Activated naive CD8-positive, alpha-beta T cell treated with anti-CD3 and anti-CD28 coated beads, Interleukin-2, amount 50 U/mL, for 24 hours (primary cell): Measurements from ENCODE around the gene MB.
A peak's percentile ranks its signal among the peaks of the same experiment; 100 is the strongest.
"Not testable (repeated sequence)": the region's sequence is repeated elsewhere in the genome, so short reads cannot be mapped to it uniquely, and the experiment has no call there.

Experiments used
- ATAC-seq: fragments of 150-1000 bp; cut with Tn5 transposase; one replicate; pipeline ENCODE4 v1.10.0; 2021
- DNase-seq: peaks from one replicate; pipeline ENCODE4 v3.0.0; 2021
- H3K27ac Mint-ChIP-seq: one replicate; pipeline ENCODE4 v1.8.0; 2021; ENCODE audit warnings: mild to moderate bottlenecking, mixed read lengths
- H3K27me3 Mint-ChIP-seq: one replicate; pipeline ENCODE4 v1.8.0; 2021; ENCODE audit warnings: mixed read lengths
- H3K36me3 Mint-ChIP-seq: one replicate; pipeline ENCODE4 v1.8.0; 2021; ENCODE audit warnings: low read depth, mixed read lengths
- H3K4me1 Mint-ChIP-seq: one replicate; pipeline ENCODE4 v1.8.0; 2021; ENCODE audit warnings: mixed read lengths
- H3K4me3 Mint-ChIP-seq: one replicate; pipeline ENCODE4 v1.8.0; 2021; ENCODE audit warnings: mild to moderate bottlenecking, moderate library complexity, mixed read lengths
- H3K9me3 Mint-ChIP-seq: one replicate; pipeline ENCODE4 v1.8.0; 2021; ENCODE audit warnings: mixed read lengths

Gene MB

DNA sequence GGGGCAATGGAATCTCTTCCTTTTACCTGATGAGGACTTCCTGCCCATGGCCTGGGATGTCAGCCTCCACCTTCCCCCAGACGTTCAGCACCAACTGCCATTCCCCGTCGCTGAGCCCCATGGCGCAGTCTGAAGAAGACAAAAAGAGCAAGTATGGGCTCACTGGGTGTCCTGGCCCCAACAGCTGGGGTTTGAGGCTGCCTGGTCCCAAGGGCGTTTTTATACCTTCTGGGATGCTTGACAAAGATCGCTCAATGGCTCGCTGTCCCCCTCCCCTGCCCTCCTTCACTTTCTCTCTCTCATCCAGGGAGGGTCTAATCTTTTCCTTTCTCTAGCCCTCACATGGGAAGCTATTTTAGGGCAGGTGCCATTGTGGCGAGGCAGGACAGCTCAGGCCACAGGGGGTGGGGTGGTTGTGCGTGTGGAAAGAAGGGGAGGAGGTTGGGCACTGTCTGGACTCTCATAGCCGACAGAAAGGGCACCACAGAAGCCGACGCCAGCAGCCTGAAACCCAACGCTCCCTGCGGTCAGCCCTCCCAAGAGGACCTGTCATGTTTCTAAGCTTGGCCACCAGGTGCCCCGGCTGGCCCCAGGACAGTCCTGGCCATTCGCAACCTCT lies at the start of gene MB:
TSS of gene MB (minus strand) at position 193 of the 619 bp plus-strand sequence. CDS start at position 121, 72 bp downstream.
- Mint-ChIP-seq H3K4me1 (peaks cover 11% of the 10 kb centered on the region), H3K27ac (no peak within 1 kb of the TSS), H3K27me3 (no peaks in the 10 kb centered on the region), H3K9me3 (no peaks in the 10 kb centered on the region), H3K4me3 (no peak within 1 kb of the TSS), H3K36me3 (no peaks in the 10 kb centered on the region)
- DNase-seq, result no peak
- ATAC-seq, result no peak

DNA sequence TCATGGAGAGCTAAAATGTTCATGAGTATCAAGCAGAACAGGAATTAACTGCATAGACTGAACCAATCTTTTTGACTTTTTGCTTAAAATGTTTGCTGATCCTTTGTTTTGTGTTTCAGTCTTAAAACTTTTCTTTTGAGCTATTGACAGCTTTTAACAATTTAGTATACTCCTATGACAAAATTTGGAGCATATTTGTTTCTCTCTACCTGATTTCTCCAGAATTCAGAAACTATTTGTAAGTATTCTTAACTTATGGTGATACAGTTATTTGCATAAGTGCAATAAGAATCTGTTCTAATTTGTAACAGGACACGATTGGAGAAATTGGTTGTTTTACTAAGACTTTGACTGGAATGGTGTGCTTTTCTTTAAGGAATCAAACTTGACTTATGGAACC lies 49.6 kb upstream of the MB start:
- peaks cover 23% of the 10 kb centered on the region for H3K9me3 Mint-ChIP-seq
- not testable (repeated sequence) for DNase-seq, H3K4me3 Mint-ChIP-seq, H3K27ac Mint-ChIP-seq, ATAC-seq, H3K27me3 Mint-ChIP-seq
- H3K4me1 Mint-ChIP-seq, result peaks cover 21% of the 10 kb centered on the region
- H3K36me3 Mint-ChIP-seq, result peaks cover 53% of the 10 kb centered on the region

DNA sequence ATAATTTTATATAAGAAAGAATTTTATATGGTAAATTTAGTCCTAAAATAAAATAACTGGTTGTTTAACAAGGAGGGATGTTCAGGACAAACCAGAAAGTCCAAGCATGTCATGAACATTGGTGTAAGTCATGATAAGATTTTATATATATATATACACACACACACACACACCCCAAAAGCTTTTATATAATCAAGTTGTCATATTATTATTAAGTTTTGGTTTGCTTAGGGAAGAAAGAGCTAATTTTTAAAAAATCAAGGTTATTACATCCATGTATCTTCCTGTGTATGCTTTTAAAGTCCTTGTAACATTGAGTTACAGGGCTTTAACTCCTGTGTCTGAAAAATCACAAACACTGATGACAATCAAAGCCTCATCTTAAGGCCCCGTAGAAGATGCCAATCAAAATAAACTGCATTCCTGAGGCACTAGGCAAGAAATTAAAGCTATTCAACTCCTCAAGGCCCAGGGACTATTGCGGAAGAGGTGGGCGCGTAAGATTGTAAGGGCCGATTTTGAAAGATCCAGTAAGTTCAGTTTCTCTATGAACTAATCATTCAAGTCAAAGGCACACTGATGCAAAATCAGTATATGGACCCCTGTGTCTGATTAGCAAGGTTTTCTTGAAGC lies 47.9 kb upstream of the MB start:
- peaks cover 23% of the 10 kb centered on the region for H3K9me3 Mint-ChIP-seq

DNA sequence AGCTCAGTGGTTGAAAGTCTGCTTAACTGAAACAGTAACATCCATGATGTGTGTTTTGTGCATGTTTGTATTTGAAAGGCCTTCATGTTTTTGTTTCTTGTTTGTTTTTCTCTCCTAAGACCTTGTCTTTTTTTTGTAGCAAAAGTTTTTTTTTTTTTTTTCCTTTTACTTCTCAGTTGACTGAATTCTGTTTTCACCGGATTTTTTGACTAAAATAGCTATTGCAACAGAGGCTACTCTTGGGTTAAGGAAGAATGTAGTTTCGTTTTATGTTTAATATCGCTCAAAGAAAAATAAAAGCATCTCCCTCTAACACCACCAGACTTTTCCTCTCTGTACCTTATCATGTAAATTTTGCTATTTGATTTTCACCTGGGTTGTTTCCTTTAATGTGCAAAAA lies 46.2 kb upstream of the MB start:
- peaks cover 25% of the 10 kb centered on the region for H3K9me3 Mint-ChIP-seq
- no peaks in the 10 kb centered on the region for H3K27me3 Mint-ChIP-seq
- H3K4me1 Mint-ChIP-seq, result peaks cover 54% of the 10 kb centered on the region
- peak overlapping the region; percentile 46 for H3K4me3 Mint-ChIP-seq
- peaks cover 84% of the 10 kb centered on the region for H3K36me3 Mint-ChIP-seq
- H3K27ac Mint-ChIP-seq, result peak overlapping the region; percentile 41
- no peak for DNase-seq
- ATAC-seq, result no peak

More for the DNA sequence above, 47.9 kb upstream of the MB start:
- ATAC-seq (no peak), DNase-seq (no peak)
- no peaks in the 10 kb centered on the region for H3K27me3 Mint-ChIP-seq
- peaks cover 38% of the 10 kb centered on the region for H3K4me1 Mint-ChIP-seq
- peaks cover 69% of the 10 kb centered on the region for H3K36me3 Mint-ChIP-seq
- no peak overlapping the region for H3K27ac Mint-ChIP-seq
- no peak overlapping the region for H3K4me3 Mint-ChIP-seq

DNA sequence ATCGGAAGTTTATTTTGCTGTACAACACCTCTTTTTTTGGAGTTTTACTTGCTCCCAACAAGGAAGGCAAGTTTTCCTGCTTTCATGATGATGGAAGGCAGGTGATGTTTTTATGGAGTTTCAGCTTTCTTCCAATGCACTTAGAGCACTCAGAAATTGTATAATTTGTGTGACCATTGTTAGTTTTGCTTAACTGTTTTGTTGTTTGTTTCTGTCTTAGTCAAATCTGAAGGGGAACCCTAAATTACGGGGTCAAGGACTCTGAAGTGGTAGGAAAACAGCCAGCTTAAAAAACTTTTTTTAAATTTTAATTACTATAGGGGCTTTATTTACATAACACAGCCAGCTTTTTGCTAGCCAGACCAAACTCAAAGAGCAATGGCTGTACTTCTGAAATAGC lies 45.8 kb upstream of the MB start:
- H3K27me3 Mint-ChIP-seq, result no peaks in the 10 kb centered on the region
- peaks cover 85% of the 10 kb centered on the region for H3K36me3 Mint-ChIP-seq
- ATAC-seq (no peak), DNase-seq (no peak)
- H3K9me3 Mint-ChIP-seq, result peaks cover 26% of the 10 kb centered on the region
- H3K4me1 Mint-ChIP-seq, result peaks cover 59% of the 10 kb centered on the region
- H3K27ac Mint-ChIP-seq, result peak overlapping the region; percentile 84
- no peak overlapping the region for H3K4me3 Mint-ChIP-seq

DNA sequence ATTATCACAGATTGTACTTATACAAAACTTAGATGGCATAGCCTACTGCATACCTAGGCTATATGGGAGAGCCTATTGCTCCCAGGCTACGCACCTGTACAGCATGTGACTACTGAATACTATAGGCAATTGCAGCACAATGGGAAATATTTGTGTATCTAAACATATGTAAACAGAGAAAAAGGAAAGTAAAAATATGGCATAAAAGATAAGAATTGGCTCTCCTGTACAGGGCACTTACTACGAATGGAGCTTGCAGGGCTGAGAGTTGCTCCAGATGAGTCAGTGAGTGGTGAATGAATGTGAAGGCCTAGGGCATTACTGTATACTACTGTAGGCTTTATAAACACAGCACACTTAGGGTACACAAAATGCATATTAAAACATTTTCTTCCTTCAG lies 44.3 kb upstream of the MB start:
- DNase-seq, result no peak

DNA sequence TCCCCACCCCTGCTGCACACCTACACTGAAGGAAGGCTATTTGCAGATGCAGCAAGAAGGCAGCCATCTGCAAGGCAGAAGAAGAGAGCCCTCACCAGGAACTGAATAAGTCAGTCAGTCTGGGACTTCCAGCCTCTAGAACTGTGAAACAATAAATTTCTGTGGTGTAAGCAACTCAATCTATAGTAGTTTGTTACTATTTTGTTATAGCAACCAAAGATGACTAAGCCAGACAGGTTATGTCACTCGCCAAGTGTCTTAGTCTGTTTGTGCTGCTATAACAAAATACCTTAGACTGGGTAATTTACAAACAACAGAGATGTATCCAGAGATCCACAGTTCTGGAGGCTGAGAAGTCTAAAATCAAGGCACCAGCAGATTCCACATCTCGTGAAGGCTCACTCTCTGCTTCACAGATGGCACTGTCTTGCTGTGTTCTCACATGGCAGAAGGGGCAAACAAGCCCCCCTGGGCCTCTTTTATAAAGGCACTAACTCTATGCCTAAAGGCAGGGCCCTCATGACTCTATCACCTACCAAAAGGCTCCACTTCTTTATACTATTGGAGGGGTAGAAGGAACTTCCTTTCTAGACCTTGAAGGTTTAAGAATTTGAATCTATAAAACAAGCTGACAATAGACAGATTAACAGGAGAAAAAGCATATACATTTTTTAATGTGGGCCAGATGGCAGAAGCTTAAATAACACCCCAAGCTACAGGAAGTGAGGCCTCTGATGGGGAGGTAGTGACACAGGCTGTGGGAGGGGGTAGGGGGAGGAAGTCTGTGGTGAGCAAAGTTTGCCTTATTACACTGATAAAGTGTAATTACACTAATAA lies 43.4 kb upstream of the MB start:
- H3K9me3 Mint-ChIP-seq, result peaks cover 18% of the 10 kb centered on the region
- peak overlapping the region; percentile 29 for H3K4me3 Mint-ChIP-seq
- H3K27me3 Mint-ChIP-seq, result no peaks in the 10 kb centered on the region
- H3K27ac Mint-ChIP-seq, result peak overlapping the region; percentile 86
- peaks cover 91% of the 10 kb centered on the region for H3K36me3 Mint-ChIP-seq
- peaks cover 68% of the 10 kb centered on the region for H3K4me1 Mint-ChIP-seq
- no peak for DNase-seq
- peak; percentile 81 for ATAC-seq

More for the DNA sequence above, 44.3 kb upstream of the MB start:
- Mint-ChIP-seq H3K9me3 (peaks cover 18% of the 10 kb centered on the region), H3K4me3 (no peak overlapping the region), H3K36me3 (peaks cover 85% of the 10 kb centered on the region), H3K27me3 (no peaks in the 10 kb centered on the region), H3K27ac (peak overlapping the region; percentile 11), H3K4me1 (peaks cover 68% of the 10 kb centered on the region)
- peak; percentile 57 for ATAC-seq

DNA sequence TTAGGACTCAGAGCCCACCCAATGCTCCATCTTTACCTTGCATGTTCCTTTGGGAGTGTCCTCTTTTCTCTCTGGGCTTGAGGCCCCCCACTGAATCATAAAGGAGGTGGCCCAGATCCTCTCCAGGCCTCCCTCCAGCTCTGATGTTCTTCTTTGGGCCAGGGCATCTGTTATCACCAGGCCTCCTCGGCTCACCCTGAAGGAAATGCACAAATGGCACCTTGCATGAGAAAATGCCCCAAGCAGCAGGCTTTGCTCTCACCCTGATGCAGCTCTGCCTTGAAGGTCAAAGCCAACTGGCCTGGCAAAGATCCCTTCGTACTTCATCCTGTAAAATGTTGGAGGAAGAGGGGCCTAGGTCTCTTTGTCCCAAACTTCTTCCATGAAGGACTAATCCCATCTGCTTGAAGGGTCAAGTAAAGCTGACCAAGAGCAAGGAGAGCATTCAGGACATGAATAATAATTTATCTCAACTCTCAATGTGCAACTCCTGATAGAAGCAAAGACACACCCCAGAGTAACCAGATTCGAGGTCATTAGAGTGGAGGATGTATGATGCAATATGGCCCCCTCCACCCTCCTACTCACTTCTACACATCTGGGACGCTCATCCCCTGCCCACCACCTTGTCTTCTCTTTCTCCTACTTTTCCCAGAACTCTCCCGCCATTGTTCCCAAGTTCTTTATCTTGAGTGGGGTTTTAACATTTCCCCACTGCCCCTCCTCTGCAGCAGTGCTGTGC lies 40.6 kb upstream of the MB start:
- Mint-ChIP-seq H3K4me3 (no peak overlapping the region), H3K27ac (peak overlapping the region; percentile 86), H3K36me3 (peaks cover 86% of the 10 kb centered on the region), H3K4me1 (peaks cover 77% of the 10 kb centered on the region), H3K27me3 (no peaks in the 10 kb centered on the region), H3K9me3 (peaks cover 11% of the 10 kb centered on the region)
- ATAC-seq, result no peak
- no peak for DNase-seq

DNA sequence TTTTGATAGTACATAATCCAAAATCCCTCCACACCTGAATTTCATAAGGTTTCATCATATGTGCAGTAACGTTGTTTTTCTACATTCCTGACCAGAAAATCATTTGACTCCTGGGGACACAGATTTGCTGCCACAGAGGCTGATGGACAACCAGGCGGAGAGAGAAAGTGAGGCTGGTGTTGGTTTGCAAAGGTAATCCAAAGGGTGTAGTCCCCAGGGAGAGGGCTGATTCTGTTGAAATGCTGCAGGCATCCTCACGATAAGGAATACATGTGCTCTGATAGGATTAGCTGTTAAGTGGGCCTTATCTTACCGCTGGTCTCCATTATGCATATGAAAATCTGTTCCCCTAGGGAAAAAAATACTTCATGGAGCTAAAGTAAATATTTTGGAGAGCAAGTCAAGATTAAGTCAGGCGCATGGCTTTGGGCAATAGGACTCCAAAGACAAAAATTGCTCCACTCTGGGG lies 39.2 kb upstream of the MB start:
- peaks cover 71% of the 10 kb centered on the region for H3K4me1 Mint-ChIP-seq
- peaks cover 80% of the 10 kb centered on the region for H3K36me3 Mint-ChIP-seq

DNA sequence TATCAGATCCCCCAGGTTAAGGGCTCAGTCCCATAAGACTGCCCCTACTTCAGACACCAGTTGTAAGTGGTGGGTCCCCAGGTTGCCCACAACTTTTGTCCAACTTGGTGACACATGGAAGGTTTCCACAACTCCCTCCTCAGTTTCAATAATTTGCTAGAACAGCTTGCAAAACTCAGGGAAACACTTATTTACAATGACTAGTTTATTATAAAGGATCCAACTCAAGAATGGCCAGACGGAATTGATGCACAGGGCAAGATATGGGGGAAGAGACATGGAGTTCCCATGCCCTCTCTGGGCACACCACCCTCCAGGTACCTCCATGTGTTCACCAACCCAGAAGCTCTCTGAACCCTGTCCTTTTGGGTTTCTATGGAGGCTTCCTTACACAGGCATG lies 36.7 kb upstream of the MB start:
- peaks cover 70% of the 10 kb centered on the region for H3K4me1 Mint-ChIP-seq
- H3K36me3 Mint-ChIP-seq, result peaks cover 75% of the 10 kb centered on the region
- H3K9me3 Mint-ChIP-seq, result peaks cover 5% of the 10 kb centered on the region
- peak overlapping the region; percentile 33 for H3K27ac Mint-ChIP-seq
- ATAC-seq, result no peak
- no peaks in the 10 kb centered on the region for H3K27me3 Mint-ChIP-seq
- no peak overlapping the region for H3K4me3 Mint-ChIP-seq
- no peak for DNase-seq

More for the DNA sequence above, 39.2 kb upstream of the MB start:
- Mint-ChIP-seq H3K4me3 (no peak overlapping the region), H3K9me3 (peaks cover 11% of the 10 kb centered on the region), H3K27ac (peak overlapping the region; percentile 5), H3K27me3 (no peaks in the 10 kb centered on the region)
- ATAC-seq (no peak), DNase-seq (no peak)

DNA sequence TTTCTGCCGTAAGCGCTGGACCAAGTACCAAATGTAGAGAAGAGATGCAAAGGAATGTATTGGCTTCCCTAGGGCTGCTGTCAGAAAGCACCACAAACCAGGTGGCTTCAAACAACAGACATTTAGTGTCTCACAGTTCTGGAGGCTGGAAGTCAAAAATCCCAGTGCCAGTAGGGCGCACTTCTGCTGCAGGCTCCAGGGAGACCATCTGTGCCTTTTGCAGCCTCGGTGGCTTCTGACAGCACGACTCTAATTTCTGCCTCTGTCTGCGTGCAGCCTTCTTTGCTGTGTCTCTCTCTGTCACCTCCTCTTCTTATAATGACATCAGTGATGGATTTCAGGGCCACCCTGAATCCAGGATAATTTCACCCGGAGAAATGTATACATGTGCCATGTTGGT lies 34.0 kb upstream of the MB start:
- H3K27ac Mint-ChIP-seq, result peak overlapping the region; percentile 27
- ATAC-seq (no peak), DNase-seq (no peak)
- H3K4me3 Mint-ChIP-seq, result peak overlapping the region; percentile 15
- peaks cover 49% of the 10 kb centered on the region for H3K36me3 Mint-ChIP-seq
- H3K4me1 Mint-ChIP-seq, result peaks cover 62% of the 10 kb centered on the region
- no peaks in the 10 kb centered on the region for H3K9me3 Mint-ChIP-seq
- no peaks in the 10 kb centered on the region for H3K27me3 Mint-ChIP-seq

DNA sequence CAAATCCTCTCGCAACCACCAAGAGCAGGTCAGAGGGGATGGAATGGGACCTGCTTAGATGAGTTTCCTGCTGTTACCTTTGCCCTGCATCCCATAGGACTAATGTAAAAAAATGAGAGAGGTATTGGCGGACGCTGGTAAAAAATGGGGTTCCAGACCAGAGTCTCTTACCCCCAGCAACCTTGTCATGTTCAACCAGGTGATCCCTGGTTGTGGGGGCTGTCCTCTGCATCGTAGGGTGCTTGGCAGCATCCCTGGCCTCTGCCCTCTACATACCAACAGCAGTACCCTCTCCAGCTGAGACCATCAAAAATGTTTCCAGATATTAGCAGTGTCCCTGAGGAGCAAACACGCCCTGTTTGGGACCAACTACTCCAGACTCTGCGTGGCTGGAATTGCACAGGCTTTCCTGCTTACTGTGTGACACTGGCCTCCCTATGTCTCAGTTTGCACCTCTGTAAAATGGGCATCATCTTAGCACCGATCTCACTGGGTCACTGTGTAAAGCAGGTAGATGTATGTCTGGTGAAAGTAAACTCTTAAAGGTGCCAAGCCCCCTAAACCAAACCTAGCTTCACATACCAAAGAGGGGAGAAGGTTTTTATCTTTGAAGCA lies 32.6 kb upstream of the MB start:
- ATAC-seq, result no peak
- Mint-ChIP-seq H3K36me3 (peaks cover 40% of the 10 kb centered on the region), H3K9me3 (no peaks in the 10 kb centered on the region), H3K27ac (peak overlapping the region; percentile 98), H3K27me3 (no peaks in the 10 kb centered on the region), H3K4me3 (peak overlapping the region; percentile 97), H3K4me1 (peaks cover 58% of the 10 kb centered on the region)
- DNase-seq, result no peak

DNA sequence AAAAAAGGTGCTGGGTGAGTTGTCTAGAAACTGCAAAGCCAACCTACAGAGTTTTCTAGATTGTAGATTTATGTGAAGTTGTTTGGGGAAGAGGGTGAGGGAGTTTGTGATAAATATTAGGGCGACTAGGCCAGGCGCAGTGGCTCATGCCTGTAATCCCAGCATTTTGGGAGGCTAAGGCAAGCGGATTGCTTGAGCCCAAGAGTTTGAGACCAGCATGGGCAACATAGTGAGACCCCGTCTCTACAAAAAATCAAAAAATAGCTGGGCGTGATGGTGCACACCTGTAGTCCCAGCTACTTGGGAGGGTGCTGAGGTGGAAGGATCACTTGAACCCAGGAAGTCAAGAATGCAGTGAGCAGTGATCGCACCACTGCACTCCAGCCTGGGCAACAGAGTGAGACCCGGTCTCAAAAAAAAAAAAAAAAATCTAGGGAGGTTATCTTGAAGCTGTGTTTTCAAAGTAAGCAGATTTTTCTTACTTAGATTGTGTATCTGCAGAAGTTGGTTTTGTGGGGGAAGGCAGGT lies 32.0 kb upstream of the MB start:
- Mint-ChIP-seq H3K36me3 (peaks cover 38% of the 10 kb centered on the region), H3K27ac (peak overlapping the region; percentile 98), H3K9me3 (no peaks in the 10 kb centered on the region), H3K4me1 (peaks cover 56% of the 10 kb centered on the region), H3K27me3 (no peaks in the 10 kb centered on the region), H3K4me3 (peak overlapping the region; percentile 97)
- DNase-seq (no peak), ATAC-seq (no peak)
